Left ventricle myocardium inferior (tissue), 1 donor: ENCODE data around the gene RDH5. TPM values are rescaled to one million over a fixed set of nuclear protein-coding genes. Genes with fewer than 3 reads are reported as not detected.

ENCODE experiments used
- DNase-seq: peaks from one replicate; pipeline ENCODE4 v3.0.0-alpha.2; 2020
- H3K27ac ChIP-seq: fragments of 200-600 bp; replicated peaks from 2 replicates; pipeline ENCODE4 v1.8.0; 2021
- H3K27me3 ChIP-seq: fragments of 200-600 bp; 2 replicates; pipeline ENCODE4 v1.8.0; 2021; ENCODE audit warnings: low read depth
- H3K36me3 ChIP-seq: fragments of 200-600 bp; 2 replicates; pipeline ENCODE4 v1.8.0; 2021
- H3K4me1 ChIP-seq: fragments of 200-600 bp; 2 replicates; pipeline ENCODE4 v1.8.0; 2021
- H3K4me3 ChIP-seq: fragments of 200-600 bp; 2 replicates; pipeline ENCODE4 v1.8.0; 2021; ENCODE audit warnings: mild to moderate bottlenecking, moderate library complexity
- H3K9me3 ChIP-seq: fragments of 200-600 bp; replicated peaks from 2 replicates; pipeline ENCODE4 v1.8.0; 2021
- CTCF ChIP-seq: fragments of 200-600 bp; IDR thresholded peaks from 2 replicates; pipeline ENCODE4 v1.8.0; 2021; ENCODE audit warnings: antibody characterized with exemption, mild to moderate bottlenecking, borderline replicate concordance
- intact Hi-C: fragments of 100-400 bp; cut with micrococcal nuclease; formaldehyde crosslinking; loops from one replicate; pipeline ENCODE4 v1.11.0; 2022
- total RNA-seq: library from RNA; stranded (reverse); fragmentation: NEBNext Ultra II Directional; extraction: Animal tissue kit (Norgen Biotek cat#: 25700); gene quantifications from one replicate; pipeline ENCODE4 v1.2.1, GENCODE V29; 2021
- donor health status: DM: no; HTN: yes; CAD: no; lungs with severe emphysema.

Gene RDH5
- total RNA-seq, 1 donor from 2014 or later = 12.2 TPM

DNA sequence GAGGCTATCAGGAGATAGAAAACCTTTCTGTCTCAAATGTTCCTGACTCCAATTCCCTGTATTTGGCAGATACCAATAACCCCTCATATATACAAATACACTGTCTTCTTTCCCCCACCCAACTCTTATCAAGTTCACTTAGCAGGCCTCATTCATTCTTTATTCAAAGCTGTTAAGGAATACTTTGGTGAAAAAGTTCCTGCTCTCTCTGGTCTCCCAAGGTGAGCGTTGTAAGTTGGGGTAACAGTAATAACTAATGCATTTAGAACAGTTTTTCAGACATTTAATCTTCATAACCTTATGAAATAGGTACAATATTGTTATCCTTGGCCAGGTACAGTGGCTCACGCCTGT is 18.8 kb downstream of the RDH5 start:
- Histone ChIP-seq H3K4me1 (peaks cover 33% of the 10 kb centered on the region), H3K9me3 (no peaks in the 10 kb centered on the region), H3K27me3 (no peaks in the 10 kb centered on the region), H3K36me3 (no peaks in the 10 kb centered on the region), H3K27ac (no peak overlapping the region), H3K4me3 (peak overlapping the region; percentile 66)
- intact Hi-C loops = loop anchor here (5.0 kb wide), 1 partner anchor 198 kb away; no protein-coding TSS in a partner anchor
- no peak for DNase-seq
- TF ChIP-seq CTCF = no peak

- Histone ChIP-seq H3K9me3 (no peaks in the 10 kb centered on the region), H3K36me3 (no peaks in the 10 kb centered on the region), H3K27me3 (no peaks in the 10 kb centered on the region), H3K4me1 (peaks cover 58% of the 10 kb centered on the region), H3K27ac (peak overlapping the region; percentile 27), H3K4me3 (peak overlapping the region; percentile 77)
- no peak for TF ChIP-seq CTCF
- DNase-seq = no peak
- intact Hi-C loops = loop anchor here (10.0 kb wide), 1 partner anchor 53 kb away; no protein-coding TSS in a partner anchor
Observed at GRCh38 chr12:55741931-55742680, 21.9 kb downstream of the RDH5 start.

DNA sequence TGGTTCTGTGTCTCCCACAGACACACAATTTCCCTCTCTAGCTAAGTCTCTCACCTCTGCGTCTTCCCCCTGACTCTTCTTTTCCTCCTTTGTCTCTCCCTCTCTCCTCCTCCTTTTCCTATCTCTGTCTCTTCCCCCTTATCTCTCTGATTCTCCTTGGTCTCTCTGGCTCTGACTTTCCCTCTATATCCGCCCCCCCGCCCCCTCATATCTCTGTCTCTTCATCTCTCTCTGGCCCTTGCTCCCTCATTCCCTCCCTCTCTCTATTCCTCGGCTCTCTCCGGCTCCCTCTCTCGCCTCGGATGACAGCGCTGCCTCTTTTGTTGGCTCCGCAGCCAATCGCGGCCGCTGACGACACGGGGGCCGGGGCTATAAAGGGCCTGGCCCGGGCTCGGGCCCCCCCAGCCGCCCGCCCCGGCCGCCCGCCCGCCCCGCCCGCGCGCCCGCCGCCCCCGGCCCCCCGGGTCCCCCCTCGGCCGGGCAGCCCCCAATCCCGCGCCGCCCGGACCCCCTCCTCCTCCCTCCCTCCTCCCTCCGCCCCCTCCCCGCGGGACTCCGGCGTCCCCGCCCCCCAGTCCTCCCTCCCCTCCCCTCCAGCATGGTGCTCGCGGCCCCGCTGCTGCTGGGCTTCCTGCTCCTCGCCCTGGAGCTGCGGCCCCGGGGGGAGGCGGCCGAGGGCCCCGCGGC is 22.7 kb downstream of the RDH5 start, which contains the start of gene GDF11:
TSS of gene GDF11 (plus strand) at position 404 of the 687 bp plus-strand sequence. CDS start at position 599, 195 bp downstream.
- TF ChIP-seq CTCF = no peak
- H3K4me1 ChIP-seq = peaks cover 58% of the 10 kb centered on the region
- no peaks in the 10 kb centered on the region for H3K36me3 ChIP-seq
- no peaks in the 10 kb centered on the region for H3K9me3 ChIP-seq
- H3K4me3 ChIP-seq = peak within 1 kb of the TSS; percentile 77
- H3K27ac ChIP-seq = peak within 1 kb of the TSS; percentile 67
- peak; percentile 84 for DNase-seq
- intact Hi-C loops = loop anchor here (10.0 kb wide), 1 partner anchor 52 kb away; no protein-coding TSS in a partner anchor
- no peaks in the 10 kb centered on the region for H3K27me3 ChIP-seq

- no peaks in the 10 kb centered on the region for H3K27me3 ChIP-seq
- H3K4me1 ChIP-seq = peaks cover 55% of the 10 kb centered on the region
- no peaks in the 10 kb centered on the region for H3K36me3 ChIP-seq
- H3K27ac ChIP-seq = peak overlapping the region; percentile 67
- DNase-seq = peak; percentile 45
- no peak for TF ChIP-seq CTCF
- no peaks in the 10 kb centered on the region for H3K9me3 ChIP-seq
- peak overlapping the region; percentile 77 for H3K4me3 ChIP-seq
- intact Hi-C loops = loop anchor here (10.0 kb wide), 1 partner anchor 51 kb away; no protein-coding TSS in a partner anchor
Observed at GRCh38 chr12:55743406-55744339, 23.5 kb downstream of the RDH5 start.
